Activated T-cell treated with anti-CD3 and anti-CD28 coated beads for 48 hours (primary cell): ENCODE measurements around the gene SRGAP2.
"Not testable (repeated sequence)": the region's sequence is repeated elsewhere in the genome, so short reads cannot be mapped to it uniquely, and the experiment has no call there.

Source experiments
- DNase-seq: peaks from one replicate; pipeline ENCODE4 v3.0.0-alpha.2; 2020; ENCODE audit warnings: low read depth

Gene SRGAP2

GRCh38 chr1:206205569-206205968 lies 2.2 kb downstream of the SRGAP2 start:
- peak; percentile 3 for DNase-seq

- not testable (repeated sequence) for DNase-seq
These were observed 7.5 kb downstream of the SRGAP2 start for GRCh38 chr1:206210802-206211201.

GRCh38 chr1:206215600-206216392 lies 12.5 kb downstream of the SRGAP2 start:
- DNase-seq = not testable (repeated sequence)

- DNase-seq = not testable (repeated sequence)
These were observed 14.9 kb downstream of the SRGAP2 start for GRCh38 chr1:206218285-206218684.

- not testable (repeated sequence) for DNase-seq
These were observed 15.4 kb downstream of the SRGAP2 start for GRCh38 chr1:206218765-206219164.

GRCh38 chr1:206219514-206220331 lies 16.4 kb downstream of the SRGAP2 start:
- not testable (repeated sequence) for DNase-seq

GRCh38 chr1:206220332-206221000 lies 17.1 kb downstream of the SRGAP2 start:
- DNase-seq = not testable (repeated sequence)

GRCh38 chr1:206221585-206221984 lies 18.2 kb downstream of the SRGAP2 start:
- not testable (repeated sequence) for DNase-seq

GRCh38 chr1:206224190-206224776 lies 20.9 kb downstream of the SRGAP2 start:
- not testable (repeated sequence) for DNase-seq

GRCh38 chr1:206225386-206225785 lies 22.0 kb downstream of the SRGAP2 start:
- not testable (repeated sequence) for DNase-seq

- not testable (repeated sequence) for DNase-seq
These were observed 23.5 kb downstream of the SRGAP2 start for GRCh38 chr1:206226886-206227285.

- DNase-seq = not testable (repeated sequence)
These were observed 25.9 kb downstream of the SRGAP2 start for GRCh38 chr1:206229286-206229685.

- not testable (repeated sequence) for DNase-seq
These were observed 28.6 kb downstream of the SRGAP2 start for GRCh38 chr1:206231989-206232388.

GRCh38 chr1:206232970-206233645 lies 29.8 kb downstream of the SRGAP2 start:
- not testable (repeated sequence) for DNase-seq

GRCh38 chr1:206234189-206234916 lies 31.0 kb downstream of the SRGAP2 start:
- DNase-seq = not testable (repeated sequence)

- not testable (repeated sequence) for DNase-seq
These were observed 31.8 kb downstream of the SRGAP2 start for GRCh38 chr1:206235190-206235589.

- DNase-seq = not testable (repeated sequence)
These were observed 36.9 kb downstream of the SRGAP2 start for GRCh38 chr1:206240288-206240687.

- DNase-seq = not testable (repeated sequence)
These were observed 40.0 kb downstream of the SRGAP2 start for GRCh38 chr1:206243335-206243734.

- not testable (repeated sequence) for DNase-seq
These were observed 42.1 kb downstream of the SRGAP2 start for GRCh38 chr1:206245479-206245878.

- DNase-seq = not testable (repeated sequence)
These were observed 43.0 kb downstream of the SRGAP2 start for GRCh38 chr1:206246129-206246886.
